IPS-NIHi7 (cell line): ENCODE measurements around the gene CERT1.
"Not testable (repeated sequence)": the region's sequence is repeated elsewhere in the genome, so short reads cannot be mapped to it uniquely, and the experiment has no call there.

ENCODE experiments used
- DNase-seq: peaks from one replicate; pipeline ENCODE4 v3.0.0; 2012; ENCODE audit warnings: mixed read lengths; ENCODE audit errors: extremely low spot score

Gene CERT1

GRCh38 chr5:75511435-75512382 lies at the start of gene CERT1, which contains the start of gene POLK:
Gene CERT1 (minus strand): TSS chr5:75511629. CDS start chr5:75511207, 422 bp downstream.
Gene POLK (plus strand): TSS chr5:75511891.
- peak; percentile 98 for DNase-seq

- DNase-seq: not testable (repeated sequence)
Measured at GRCh38 chr5:75560655-75561054, 49.2 kb upstream of the CERT1 start.

- no peak for DNase-seq
Measured at GRCh38 chr5:75558981-75559632, 47.7 kb upstream of the CERT1 start.

- DNase-seq: no peak
Measured at GRCh38 chr5:75558221-75558620, 46.8 kb upstream of the CERT1 start.

GRCh38 chr5:75553358-75553757 lies 41.9 kb upstream of the CERT1 start:
- no peak for DNase-seq

GRCh38 chr5:75552764-75553163 lies 41.3 kb upstream of the CERT1 start:
- no peak for DNase-seq

GRCh38 chr5:75551471-75551870 lies 40.0 kb upstream of the CERT1 start:
- no peak for DNase-seq

GRCh38 chr5:75550597-75550996 lies 39.2 kb upstream of the CERT1 start:
- no peak for DNase-seq

GRCh38 chr5:75547812-75548211 lies 36.4 kb upstream of the CERT1 start:
- no peak for DNase-seq

GRCh38 chr5:75546830-75547229 lies 35.4 kb upstream of the CERT1 start:
- no peak for DNase-seq

GRCh38 chr5:75545131-75545530 lies 33.7 kb upstream of the CERT1 start:
- no peak for DNase-seq

- no peak for DNase-seq
Measured at GRCh38 chr5:75538211-75538610, 26.8 kb upstream of the CERT1 start.

GRCh38 chr5:75536694-75537360 lies 25.4 kb upstream of the CERT1 start:
- DNase-seq: peak; percentile 26

- DNase-seq: no peak
Measured at GRCh38 chr5:75536147-75536546, 24.7 kb upstream of the CERT1 start.

GRCh38 chr5:75534734-75535133 lies 23.3 kb upstream of the CERT1 start:
- DNase-seq: no peak

- not testable (repeated sequence) for DNase-seq
Measured at GRCh38 chr5:75533716-75534115, 22.3 kb upstream of the CERT1 start.

- no peak for DNase-seq
Measured at GRCh38 chr5:75532190-75532589, 20.8 kb upstream of the CERT1 start.

- no peak for DNase-seq
Measured at GRCh38 chr5:75529185-75529584, 17.8 kb upstream of the CERT1 start.

GRCh38 chr5:75526070-75526469 lies 14.6 kb upstream of the CERT1 start:
- DNase-seq: no peak

- no peak for DNase-seq
Measured at GRCh38 chr5:75525344-75525743, 13.9 kb upstream of the CERT1 start.

GRCh38 chr5:75524591-75524990 lies 13.2 kb upstream of the CERT1 start:
- DNase-seq: no peak

- DNase-seq: no peak
Measured at GRCh38 chr5:75524071-75524470, 12.6 kb upstream of the CERT1 start.
